WERI-Rb-1 (cell line): Measurements from ENCODE around the gene KCNJ12.

Experiments
- DNase-seq: peaks from one replicate; pipeline ENCODE4 v3.0.0-alpha.2; 2020
- H3K27ac ChIP-seq: fragments of 250-450 bp; sonication (Bioruptor Pico); 2 replicates; pipeline ENCODE4 v1.5.1; 2020; ENCODE audit warnings: mild to moderate bottlenecking, moderate library complexity
- H3K27me3 ChIP-seq: fragments of 250-450 bp; sonication (Bioruptor Pico); 2 replicates; pipeline ENCODE4 v1.5.1; 2021; ENCODE audit warnings: mild to moderate bottlenecking, low read depth, moderate library complexity; ENCODE audit not compliant: insufficient read depth, severe bottlenecking
- H3K36me3 ChIP-seq: fragments of 250-450 bp; sonication (Bioruptor Pico); 2 replicates; pipeline ENCODE4 v1.5.1; 2020; ENCODE audit warnings: mild to moderate bottlenecking, moderate library complexity
- H3K4me3 ChIP-seq: 2 replicates; pipeline ENCODE4 v1.5.1; 2011; ENCODE audit warnings: low read depth, mild to moderate bottlenecking, control low read depth, low read length
- H3K9me3 ChIP-seq: fragments of 250-450 bp; sonication (Bioruptor Pico); 2 replicates; pipeline ENCODE4 v1.5.1; 2021; ENCODE audit warnings: mild to moderate bottlenecking, moderate library complexity; ENCODE audit not compliant: severe bottlenecking
- TF ChIP-seq, protein P1 (sequence below): IDR thresholded peaks from 2 replicates; pipeline ENCODE4 v1.5.1; 2011; ENCODE audit warnings: low read depth, mild to moderate bottlenecking, control low read depth, inconsistent platforms, low read length

Gene KCNJ12

DNA sequence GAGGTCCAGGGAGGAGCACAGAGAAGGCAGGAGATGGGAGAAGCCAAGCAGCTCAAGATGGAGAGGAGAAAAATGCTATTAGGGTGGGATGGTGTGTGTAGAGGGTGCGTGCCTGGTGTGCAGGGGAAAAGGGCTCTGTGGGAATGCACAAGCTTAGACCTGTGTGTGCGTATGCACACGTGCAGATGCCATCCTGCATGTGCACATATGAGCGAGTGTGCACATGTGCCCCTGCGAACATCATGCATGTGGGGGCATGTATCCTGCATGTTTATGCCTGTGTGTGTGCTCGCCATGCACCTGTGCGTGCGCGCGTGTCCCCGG, 438 bp upstream of the KCNJ12 start:
- Histone ChIP-seq H3K27ac (no peak overlapping the region), H3K36me3 (no peaks in the 10 kb centered on the region), H3K4me3 (no peak overlapping the region), H3K9me3 (no peaks in the 10 kb centered on the region), H3K27me3 (peaks cover 31% of the 10 kb centered on the region)
- TF ChIP-seq, protein P1, sequence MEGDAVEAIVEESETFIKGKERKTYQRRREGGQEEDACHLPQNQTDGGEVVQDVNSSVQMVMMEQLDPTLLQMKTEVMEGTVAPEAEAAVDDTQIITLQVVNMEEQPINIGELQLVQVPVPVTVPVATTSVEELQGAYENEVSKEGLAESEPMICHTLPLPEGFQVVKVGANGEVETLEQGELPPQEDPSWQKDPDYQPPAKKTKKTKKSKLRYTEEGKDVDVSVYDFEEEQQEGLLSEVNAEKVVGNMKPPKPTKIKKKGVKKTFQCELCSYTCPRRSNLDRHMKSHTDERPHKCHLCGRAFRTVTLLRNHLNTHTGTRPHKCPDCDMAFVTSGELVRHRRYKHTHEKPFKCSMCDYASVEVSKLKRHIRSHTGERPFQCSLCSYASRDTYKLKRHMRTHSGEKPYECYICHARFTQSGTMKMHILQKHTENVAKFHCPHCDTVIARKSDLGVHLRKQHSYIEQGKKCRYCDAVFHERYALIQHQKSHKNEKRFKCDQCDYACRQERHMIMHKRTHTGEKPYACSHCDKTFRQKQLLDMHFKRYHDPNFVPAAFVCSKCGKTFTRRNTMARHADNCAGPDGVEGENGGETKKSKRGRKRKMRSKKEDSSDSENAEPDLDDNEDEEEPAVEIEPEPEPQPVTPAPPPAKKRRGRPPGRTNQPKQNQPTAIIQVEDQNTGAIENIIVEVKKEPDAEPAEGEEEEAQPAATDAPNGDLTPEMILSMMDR = no peak
- no peak for DNase-seq

DNA sequence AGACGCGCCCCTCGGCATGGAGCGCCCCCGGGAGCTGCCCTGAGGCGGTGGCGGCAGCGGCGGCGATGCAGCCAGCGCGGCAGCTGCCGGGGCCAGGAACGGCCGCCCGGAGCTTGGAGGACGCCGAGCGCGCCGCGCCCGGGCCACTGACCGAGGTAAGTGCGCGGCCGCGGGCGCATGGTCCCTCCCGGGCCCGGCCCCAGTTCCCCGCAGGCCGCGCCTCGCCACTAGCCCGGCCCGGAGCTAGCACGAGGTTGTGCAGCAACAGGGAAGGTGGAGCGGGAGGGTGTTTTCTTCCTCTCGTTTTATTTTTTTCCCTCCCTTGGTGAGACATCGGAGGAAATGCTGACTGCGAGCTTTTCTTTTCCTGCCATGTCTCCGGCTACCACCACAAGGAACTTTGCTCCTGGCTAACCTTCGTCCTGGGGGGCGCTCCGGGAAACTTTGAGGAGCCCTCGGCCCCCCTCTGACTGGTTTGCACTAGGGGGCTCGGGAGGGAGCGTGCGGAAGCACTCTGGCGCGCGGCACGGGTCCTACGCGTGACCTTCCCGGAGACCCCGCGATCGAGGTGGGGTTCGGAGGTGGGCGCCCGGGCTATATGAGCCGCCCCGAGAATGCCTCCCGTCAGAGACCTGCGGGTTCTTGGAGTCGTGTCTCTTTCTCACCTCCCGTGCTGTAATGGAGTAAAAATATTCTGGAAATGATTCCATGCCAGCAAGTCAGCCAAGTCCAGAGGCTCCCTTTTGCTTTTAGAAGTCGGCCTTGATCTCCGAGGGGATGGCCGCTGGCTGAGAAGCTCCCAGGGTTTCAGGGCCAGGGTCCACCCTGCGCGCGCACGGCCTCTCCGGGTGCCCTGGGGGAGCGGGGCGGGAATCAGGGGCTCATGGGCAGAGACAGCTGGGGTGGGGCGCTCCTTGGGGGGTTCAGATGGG, 868 bp downstream of the KCNJ12 start:
- no peaks in the 10 kb centered on the region for H3K36me3 ChIP-seq
- H3K4me3 ChIP-seq = peak overlapping the region; percentile 40
- no peak for DNase-seq
- H3K27me3 ChIP-seq = peaks cover 31% of the 10 kb centered on the region
- TF ChIP-seq, protein P1 = no peak
- no peak overlapping the region for H3K27ac ChIP-seq
- H3K9me3 ChIP-seq = no peaks in the 10 kb centered on the region

DNA sequence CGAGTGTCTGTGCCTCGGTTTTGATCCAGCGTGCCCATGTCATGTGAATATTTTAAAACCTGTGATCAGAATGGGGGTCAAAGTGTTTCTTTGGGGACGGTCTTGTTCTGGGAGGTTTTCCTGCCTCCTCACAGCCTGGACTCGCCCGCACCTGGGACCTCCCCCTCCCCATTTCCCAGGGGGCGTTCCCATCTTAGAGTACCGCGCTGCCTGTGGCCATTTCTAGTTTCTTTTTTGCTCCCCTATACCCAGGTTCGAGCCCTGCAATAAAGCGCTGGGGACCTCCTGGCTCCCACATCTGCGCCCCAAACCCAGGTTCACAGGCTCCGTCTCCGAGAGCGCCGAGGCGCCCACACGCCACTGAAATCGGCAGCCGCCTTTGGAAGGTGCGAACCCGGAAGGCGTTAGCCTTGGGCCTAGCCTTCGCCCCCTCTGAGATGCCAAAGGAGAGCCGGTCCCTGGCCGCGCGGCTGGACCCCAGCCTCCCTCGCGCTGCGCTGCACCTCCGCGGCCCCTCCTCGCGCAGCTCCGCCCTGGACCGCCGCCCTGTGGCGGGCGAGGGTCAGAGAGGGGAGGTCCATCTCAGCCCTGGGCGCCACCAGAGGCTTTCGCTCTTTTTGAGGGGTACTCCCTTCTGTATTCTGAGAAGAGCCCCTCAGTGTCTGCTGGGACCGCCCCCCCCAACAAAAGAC, 1.7 kb downstream of the KCNJ12 start:
- no peak for DNase-seq
- Histone ChIP-seq H3K9me3 (no peaks in the 10 kb centered on the region), H3K27me3 (peaks cover 31% of the 10 kb centered on the region), H3K27ac (no peak overlapping the region), H3K4me3 (peak overlapping the region; percentile 40), H3K36me3 (no peaks in the 10 kb centered on the region)
- TF ChIP-seq, protein P1 = peak; percentile 32

DNA sequence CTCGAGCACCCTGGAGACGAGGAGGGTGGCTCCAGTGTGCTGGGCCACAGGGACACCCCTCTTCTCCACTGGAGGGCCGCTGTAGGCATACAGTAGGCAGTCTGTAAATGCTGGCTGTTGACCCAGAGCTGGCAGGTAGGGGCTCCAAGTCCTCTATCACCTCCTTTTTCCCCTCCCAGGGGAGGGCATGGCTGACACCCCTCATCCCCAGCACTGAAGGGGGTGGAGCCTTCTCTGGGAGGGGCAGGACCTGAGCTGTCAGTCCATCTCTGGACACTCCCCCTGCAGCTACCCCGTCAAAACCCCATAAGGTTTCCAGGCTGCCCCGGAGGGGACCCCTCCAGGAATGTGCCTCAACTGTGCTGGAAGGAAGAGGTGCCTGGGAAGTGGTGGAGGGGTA, 2.4 kb downstream of the KCNJ12 start:
- no peak for DNase-seq
- Histone ChIP-seq H3K27me3 (peaks cover 31% of the 10 kb centered on the region), H3K27ac (no peak overlapping the region), H3K9me3 (no peaks in the 10 kb centered on the region), H3K36me3 (no peaks in the 10 kb centered on the region), H3K4me3 (no peak overlapping the region)
- TF ChIP-seq, protein P1 = no peak

DNA sequence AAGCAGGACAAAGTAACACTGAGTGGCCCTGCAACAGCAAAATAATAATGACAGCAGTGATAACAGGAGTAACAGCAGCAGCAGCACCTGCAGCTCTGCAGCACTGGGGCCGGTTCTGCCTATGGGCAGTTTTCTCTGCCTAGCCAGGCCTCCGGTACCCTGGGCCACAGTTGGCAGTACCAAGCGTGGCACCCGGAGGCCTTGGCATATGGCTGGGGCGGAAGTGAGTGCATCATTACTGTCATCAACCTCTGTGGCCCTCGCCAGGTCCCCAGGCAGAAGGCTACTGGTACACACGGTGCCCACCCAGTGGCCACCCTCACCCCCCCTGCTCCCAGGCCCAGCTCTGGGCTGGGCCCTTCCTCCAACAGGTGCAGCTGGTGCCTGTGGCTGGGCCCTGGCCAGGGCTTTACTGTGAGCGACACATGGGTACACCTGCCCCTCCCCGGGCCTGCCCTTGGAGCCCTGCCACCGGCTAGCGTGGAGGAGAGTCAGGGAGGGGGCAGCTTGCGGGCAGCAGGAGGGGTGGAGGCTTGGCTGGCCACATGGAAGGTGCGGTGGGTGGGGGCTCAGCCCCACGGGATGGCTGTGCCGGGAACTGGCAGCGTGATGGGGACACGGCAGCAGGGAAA, 3.0 kb downstream of the KCNJ12 start:
- no peak for DNase-seq
- H3K36me3 ChIP-seq = no peaks in the 10 kb centered on the region
- no peak overlapping the region for H3K4me3 ChIP-seq
- peaks cover 31% of the 10 kb centered on the region for H3K27me3 ChIP-seq
- no peak overlapping the region for H3K27ac ChIP-seq
- no peaks in the 10 kb centered on the region for H3K9me3 ChIP-seq
- TF ChIP-seq, protein P1 = no peak
